Stimulated activated CD4-positive, alpha-beta T cell treated with anti-CD3 and anti-CD28 coated beads, Interleukin-4, amount 100 ng/mL, for 1 hour (primary cell): ENCODE data around the gene IFNL3.
A peak's percentile ranks its signal among the peaks of the same experiment; 100 is the strongest.

Source experiments
- DNase-seq: peaks from one replicate; pipeline ENCODE4 v3.0.0-alpha.2; 2020

Gene IFNL3

DNA sequence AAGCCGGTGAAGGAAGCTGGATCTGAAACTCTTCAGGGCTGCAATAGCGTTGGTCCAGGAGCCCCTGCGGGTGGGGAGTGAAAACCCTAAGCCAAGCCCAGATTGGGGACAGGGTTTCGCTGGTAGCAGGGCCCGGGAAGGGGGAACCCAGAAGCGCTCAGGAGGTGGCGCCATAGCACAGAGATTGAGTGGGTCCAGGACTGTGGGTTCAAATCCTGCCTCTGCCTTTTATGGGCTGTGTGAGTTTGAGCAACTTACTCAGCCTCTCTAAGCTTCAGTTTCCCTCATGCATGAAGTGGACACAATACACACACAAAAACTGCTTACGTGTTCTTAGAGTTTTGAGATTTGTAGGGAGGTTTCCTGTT lies 32.4 kb downstream of the IFNL3 start:
- peak; percentile 61 for DNase-seq

DNA sequence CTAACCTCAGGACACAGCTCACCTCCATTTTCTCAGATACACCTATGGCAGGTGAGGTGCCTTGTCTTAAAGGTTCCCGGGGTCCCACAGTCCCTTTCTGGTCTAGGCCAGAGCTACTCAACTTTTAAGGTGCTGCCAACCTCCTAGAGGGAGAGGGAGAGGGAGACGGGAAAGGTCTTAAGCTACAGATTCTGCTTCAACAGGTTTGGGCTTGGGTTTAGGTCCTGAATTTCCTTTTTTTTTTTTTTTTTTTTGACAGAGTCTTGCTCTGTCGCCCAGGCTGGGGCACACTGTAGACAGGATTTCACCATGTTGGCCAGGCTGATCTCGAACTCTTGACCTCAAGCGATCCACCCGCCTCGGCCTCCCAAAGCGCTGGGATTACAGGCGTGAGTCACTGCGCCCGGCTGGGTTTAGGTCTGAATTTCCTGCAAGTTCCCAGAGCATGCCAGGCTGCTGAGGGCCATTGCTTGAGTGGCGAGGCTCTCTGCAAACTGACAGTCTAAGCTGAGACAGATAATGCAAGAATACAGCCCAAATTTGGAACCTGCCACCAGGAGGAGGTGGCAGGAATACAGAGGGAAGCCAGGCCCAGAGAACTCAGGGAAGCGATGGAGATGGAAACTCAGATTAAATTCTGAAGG lies 33.0 kb downstream of the IFNL3 start:
- no peak for DNase-seq

DNA sequence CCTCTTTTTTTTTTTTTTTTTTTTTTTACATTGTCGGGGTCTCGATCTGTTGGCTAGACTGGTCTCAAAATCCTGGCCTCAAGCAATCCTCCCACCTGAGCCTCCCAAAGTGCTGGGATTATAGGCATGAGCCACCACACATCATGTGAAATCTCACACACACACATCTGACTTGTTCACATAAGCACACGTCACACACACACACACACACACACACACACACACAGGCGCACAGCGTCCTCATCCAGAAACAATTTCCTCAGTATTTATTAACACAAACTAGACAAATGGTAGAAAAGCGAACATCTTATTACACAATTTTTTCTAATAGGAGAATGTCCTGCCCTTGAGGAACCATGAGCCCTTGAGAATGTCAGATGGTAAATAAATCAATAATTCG lies 35.6 kb downstream of the IFNL3 start:
- no peak for DNase-seq

DNA sequence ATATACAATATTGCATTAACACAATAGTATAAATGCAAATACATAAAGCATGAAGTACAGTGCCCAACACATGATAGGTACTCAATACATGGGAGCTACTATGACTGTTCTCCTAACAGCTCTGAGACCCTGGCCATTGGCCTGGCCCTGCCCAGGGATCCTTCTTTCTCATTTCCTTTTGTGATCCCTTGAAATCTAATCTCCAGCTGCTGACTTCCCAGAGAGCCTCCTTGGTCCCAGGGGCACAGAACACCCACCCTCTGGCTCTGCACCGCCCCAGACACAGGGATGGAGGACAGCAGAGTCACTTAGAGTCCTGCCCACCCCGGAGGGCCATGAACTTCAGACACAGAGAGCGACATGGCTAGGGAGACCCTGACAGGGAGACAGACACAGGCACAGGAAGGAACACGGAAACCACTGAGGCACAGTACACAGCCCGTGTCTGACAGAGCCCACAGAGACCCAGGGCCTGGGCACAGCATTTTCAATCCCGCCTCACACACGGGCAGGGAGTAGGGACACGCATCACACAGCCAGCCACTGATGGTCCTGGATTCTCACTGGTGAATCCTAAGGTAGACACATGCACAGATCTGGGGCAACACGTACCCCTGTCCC lies 36.5 kb downstream of the IFNL3 start:
- DNase-seq, result no peak

DNA sequence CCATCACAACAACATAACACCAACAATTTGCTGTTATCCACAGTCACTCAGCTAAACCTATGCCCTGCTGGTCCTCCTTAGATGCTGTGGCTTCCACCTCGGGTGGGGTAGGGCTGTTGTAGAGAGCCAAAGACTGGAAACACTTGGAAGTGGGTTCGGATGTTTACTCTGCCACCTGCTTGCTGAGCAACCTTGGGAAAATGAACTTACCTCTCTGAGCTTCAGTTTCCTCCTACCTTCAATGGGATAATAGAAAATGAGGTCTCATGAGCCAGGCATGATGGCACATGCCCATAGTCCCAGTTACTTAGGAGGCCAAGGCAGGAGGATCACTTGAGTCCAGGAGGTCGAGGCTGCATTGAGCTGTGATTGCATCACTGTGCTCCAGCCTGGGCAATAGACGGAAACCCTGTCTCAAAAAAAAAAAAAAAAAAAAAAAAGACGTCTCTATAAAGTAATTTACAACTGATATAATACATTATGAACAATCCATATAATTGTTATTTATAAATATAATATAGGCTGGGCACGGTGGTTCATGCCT lies 37.4 kb downstream of the IFNL3 start:
- no peak for DNase-seq

DNA sequence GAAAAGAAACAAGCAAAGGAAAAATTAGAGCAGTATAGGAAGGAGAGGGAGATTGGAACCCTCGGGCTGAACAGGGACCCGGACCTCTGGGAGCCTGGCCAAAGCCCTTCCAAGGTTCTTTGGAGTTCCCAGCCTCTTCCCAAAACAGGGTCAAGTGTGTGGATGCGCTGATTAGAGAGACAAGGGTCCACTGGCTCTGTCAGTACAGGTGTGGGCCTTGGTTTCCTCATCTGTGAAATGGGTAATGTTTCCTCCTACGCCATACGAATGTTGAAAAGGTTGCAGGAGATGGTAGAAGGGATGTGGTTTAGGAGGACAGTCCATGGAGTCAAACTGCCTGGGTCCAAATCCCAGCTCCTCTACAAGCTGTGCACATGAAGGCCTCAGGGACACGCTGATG lies 38.7 kb downstream of the IFNL3 start:
- DNase-seq, result no peak

DNA sequence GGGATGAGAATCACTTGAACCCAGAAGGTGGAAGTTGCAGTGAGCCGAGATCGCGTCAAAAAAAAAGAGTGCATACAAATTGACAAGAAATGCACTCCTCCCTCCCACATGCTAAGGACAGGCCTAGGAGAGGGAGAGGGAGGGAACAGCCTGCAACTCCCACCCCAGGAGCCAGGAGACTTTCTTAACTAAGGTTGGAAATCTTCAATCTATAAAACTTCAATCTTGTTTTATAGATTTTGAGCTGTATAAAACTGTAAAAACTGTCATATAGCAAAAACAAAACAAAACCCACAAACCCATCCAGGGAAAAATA lies 39.4 kb downstream of the IFNL3 start:
- no peak for DNase-seq

DNA sequence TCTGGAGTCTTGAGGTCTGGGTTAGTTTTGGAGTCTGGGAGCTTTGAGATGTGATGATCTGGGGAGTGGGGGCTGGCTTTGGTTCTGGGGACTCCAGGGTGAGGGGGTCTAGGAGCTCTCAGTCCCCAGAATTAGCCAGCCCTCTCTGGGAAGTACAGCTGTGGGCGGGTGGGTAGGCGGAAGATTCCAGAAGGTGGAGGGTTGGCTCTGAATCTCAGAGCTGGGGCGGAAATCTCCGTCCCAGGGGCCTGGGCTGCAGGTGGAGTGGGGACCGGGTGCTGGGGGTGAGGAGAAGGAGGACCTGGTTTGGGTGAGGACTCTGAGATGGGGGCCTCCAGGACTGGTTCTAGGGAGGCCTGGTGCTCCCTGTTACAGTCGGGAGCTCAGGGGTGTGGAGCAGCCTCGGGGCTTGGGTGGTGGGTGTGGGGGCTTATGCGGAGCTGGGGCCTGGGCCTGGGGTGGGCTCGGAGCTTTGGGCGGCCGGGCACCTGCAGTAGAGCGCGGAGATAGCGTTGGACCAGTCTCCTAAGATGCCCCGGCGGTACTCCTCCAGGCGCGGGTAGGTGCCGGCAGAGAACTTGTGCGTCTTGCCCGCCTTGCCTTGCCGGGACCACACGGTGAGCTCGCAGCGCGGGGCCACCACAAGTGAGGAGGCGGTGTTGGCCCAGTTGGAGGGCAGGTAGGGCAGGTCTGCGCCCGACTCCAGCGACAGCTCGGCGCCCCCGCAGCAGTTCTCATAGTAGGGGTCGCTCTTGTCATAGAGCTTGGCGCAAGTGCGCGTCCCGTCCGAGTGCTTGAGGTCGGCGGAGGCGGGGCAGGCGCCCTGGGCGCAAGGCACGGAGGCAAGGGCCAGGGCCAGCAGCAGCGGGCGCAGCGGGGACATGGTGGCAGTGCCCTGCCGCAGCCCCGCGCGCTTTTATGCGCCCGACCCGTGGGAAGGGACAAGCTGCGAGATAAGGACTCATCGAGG lies 41.1 kb downstream of the IFNL3 start, which contains the start of gene SYCN:
Gene SYCN (minus strand): TSS at position 892 of the 970 bp plus-strand sequence. CDS start 9 bp downstream, at position 883.
- no peak for DNase-seq

DNA sequence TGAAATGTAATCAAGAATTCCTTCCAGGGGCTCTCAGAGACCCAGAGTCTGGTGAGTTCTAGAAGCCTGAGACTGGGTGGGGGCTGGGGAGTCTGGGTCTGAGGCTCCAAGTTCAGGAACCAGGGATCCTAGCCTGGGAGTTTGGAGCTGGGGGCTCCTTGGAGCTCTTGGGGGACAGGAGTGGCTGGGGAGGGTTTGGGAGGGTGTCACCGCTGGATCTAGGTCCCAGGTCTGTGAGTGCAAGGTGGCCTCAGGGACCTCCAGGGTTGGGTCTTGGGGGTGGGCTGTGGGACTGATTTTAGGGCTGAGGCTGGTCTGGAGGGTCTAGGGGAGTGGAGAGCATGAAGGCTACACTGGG lies 41.8 kb downstream of the IFNL3 start:
- no peak for DNase-seq

DNA sequence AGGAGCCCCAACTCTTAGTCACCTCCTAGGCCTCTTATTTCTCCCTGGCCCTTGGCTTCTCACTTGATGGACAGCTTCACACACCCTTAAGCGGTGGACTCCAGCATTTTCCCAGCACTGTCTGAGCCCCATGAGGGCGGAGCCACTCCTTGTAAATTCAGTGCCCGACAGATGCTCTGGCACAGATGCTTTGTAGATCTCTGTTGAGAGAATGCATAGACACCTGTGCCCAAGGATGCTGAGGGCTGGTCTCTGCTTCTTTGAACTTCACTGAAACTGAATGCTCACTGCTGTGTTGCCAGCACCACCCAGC lies 44.0 kb downstream of the IFNL3 start:
- DNase-seq, result no peak

DNA sequence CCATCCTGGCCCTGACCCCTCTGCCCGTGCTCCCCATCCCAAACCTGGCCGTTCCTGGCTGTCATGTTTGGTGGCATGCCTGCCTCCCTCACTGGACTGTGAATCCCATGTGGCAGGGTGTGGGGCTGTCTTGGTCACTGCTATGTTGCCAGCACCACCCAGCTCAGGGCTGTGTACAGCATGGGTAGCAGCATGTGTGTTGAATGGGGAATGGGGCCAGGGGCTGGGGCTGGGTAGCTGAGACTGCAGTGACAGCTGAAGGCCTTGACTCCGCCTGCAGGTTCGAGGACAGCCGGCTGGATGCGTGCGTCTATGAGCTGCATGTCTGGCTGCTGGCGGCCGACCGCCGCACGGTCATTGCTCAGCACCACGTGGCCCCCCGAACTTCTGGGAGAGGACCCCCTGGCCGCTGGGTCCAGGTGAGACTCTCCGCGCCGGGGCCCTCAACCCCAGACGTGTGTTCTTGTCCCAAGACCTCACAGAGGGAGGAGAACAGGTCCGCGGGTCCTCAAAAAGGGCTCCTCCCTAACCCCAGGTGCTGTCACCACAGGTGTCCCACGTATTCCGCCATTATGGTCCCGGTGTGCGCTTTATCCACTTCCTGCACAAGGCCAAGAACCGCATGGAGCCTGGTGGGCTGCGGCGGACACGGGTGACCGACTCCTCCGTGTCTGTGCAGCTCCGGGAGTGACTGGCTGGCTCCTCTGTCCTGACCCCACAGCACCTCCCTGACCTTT lies 44.6 kb downstream of the IFNL3 start:
- no peak for DNase-seq

DNA sequence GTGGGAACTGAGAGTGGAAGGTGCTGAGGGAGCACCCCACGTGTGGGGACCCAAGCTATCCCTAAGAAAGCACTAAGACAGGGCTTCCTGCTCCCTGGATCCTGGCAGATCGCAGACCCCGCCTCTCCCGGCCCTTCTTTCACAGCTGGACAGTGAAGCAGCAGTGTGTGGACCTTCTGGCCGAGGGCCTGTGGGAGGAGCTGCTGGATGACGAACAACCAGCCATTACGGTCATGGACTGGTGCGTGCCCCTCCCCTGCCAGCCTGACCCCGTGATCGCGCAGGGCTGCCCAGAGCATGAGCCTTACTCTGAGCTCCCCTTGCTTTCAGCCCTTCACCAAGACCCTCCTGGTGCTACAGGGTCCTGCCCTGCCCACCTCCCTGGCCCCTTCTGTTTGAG lies 45.8 kb downstream of the IFNL3 start:
- no peak for DNase-seq

DNA sequence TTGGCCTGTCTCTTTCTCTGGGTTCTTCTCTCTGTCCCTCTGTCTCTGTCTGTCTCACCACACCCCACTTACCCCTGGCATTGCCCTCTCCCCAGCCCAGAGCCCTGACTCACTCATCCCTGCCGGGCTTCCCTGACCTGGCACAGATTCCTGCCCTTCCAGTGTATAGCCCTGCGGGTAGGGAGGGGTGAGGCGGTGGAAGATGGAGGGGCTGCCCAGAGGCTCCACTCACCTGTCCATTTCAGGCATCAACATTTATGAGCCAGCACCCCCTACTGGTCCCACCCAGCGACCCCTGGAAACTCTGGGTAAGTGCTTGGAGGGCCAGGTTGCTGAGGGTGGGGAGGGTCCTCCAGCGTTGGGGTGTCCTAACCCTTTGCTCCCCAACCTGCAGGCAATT lies 47.0 kb downstream of the IFNL3 start:
- DNase-seq, result no peak

DNA sequence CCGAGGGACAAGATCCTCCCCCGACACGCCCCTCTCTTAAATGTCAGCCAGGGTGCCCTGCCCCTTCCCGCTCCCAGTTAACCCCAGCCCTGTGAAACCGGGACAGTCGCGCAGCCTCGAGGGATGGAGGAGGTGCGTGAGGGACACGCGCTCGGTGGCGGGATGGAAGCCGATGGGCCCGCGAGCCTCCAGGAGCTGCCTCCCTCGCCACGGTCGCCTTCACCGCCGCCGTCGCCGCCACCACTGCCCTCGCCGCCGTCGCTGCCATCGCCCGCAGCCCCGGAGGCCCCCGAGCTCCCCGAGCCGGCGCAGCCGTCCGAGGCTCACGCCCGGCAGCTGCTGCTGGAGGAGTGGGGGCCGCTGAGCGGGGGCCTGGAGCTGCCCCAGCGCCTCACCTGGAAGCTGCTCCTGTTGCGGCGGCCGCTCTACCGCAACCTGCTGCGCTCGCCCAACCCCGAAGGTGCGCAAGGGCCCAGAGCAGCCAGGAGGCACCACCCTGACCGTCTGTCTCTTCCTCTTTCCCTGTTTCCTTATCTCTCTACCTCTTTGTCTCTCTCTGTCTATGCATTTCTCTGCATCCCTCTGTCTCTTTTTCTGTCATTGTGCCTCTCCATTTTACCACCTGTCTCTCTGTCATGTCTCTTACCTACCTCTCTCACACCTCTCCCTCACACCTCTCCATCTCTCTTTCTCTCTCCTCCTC lies 47.8 kb downstream of the IFNL3 start, which contains the start of gene NCCRP1:
Gene NCCRP1 (plus strand): TSS at position 105 of the 703 bp plus-strand sequence. CDS start 19 bp downstream, at position 124.
- DNase-seq, result peak; percentile 10

DNA sequence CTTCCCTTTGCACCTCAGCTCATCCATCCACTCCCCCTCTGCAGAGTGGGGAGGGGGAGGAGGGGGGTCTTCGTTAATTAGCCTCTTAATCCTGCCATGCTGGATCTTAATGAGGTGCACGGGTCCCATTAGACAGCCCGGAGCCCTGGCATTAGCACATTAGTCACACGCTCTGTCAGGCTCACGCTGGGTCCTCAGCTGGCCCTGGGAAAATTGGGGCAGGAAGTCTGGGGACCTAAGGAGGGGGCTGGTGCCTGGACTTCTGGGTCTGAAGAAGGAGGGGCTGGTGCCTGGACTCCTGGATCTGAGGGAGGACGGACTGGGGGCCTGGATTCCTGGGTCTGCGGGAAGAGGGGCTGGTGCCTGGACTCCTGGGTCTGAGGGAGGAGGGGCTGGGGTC lies 48.5 kb downstream of the IFNL3 start:
- no peak for DNase-seq

DNA sequence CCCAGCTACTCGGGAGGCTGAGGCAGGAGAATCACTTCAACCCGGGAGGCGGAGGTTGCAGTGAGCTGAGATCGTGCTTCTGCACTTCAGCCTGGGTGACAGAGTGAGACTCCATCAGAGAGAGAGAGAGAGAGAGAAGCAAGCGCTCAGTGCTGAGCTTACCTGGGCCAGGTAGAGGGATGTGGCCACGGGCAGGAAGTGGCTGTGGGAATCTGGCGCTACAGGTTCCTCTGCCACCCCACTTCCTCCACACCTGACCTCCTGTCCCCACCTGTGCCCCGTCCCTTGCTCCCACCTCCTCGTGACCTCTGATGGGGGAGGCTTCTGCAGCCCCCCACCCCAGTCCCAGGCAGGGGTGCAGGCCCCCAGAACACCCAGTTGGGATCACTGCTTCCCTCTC lies 49.1 kb downstream of the IFNL3 start:
- no peak for DNase-seq

DNA sequence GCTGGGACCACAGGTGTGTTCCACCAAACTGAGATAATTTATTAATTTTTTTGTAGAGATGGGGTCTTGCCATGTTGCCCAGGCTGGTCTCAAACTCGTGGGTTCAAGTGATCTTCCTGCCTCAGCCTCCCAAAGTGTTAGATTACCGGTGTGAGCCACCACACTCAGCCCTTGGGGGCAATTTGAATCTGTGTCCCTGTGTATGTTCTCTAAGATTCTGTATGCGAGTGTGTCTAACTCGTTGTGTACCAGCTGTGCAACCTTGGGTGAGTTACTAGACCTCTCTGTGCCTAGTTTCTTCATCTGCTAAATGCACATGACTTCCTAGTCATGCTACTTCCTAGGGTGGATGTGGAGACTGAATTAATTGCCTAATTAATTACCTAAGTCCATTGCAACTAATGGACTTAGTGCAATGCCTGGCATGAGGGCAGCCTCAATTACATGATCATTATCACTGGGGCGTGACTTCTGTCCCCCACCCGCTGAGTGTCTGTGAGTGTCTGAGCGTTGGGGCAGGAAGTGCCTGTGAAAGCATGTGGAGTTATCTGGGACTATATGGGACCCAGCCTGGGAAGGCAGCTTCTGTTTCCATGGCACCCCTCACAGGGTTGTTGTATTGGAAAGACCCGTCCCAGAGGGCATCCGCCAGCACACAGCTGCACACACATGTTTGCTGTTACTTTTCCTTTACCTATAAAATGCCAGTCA lies 49.8 kb downstream of the IFNL3 start:
- DNase-seq, result no peak

DNA sequence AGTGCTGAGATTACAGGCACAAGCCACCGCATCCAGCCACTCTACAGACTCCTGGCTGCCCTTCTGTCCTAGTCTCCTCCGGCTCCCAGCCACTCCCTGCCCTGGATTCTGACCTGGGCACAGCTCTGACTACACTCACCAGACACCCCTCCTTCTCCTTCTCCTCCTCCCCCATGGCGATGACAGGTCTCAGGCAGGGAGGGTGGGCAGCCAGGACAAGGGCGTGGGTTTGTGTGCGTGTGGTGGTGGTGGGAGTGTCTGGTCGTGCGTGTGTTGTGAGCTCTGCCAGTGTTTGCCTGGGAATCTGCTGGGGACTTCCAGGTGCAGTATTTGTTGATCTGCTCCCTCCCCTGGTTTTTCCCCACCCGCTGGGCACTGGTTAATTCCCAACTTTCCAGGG lies 51.0 kb downstream of the IFNL3 start:
- DNase-seq, result no peak
